Endometrial microvascular endothelial cells (primary cell): Measurements from ENCODE around the gene MARCHF6. TPM values are rescaled to one million over a fixed set of nuclear protein-coding genes. Genes with fewer than 3 reads are reported as not detected.
"Not testable (repeated sequence)": the region's sequence is repeated elsewhere in the genome, so short reads cannot be mapped to it uniquely, and the experiment has no call there.

Source experiments
- in situ Hi-C: cut with HindIII; loops from 2 replicates; pipeline ENCODE4 v1.10.0; 2017; ENCODE audit warnings: low sequenced_read_pairs, low pct_unique_long_range_greater_than_20kb; ENCODE audit errors: inconsistent ontology term
- total RNA-seq: library from RNA; depleted of rRNA; stranded (reverse); fragments of >200 nt; gene quantifications from one replicate; pipeline ENCODE4 v1.2.3, GENCODE V29; 2015; ENCODE audit errors: inconsistent ontology term

MARCHF6 gene
- total RNA-seq, 1 donor from 2014 or later: 56.4 TPM

DNA sequence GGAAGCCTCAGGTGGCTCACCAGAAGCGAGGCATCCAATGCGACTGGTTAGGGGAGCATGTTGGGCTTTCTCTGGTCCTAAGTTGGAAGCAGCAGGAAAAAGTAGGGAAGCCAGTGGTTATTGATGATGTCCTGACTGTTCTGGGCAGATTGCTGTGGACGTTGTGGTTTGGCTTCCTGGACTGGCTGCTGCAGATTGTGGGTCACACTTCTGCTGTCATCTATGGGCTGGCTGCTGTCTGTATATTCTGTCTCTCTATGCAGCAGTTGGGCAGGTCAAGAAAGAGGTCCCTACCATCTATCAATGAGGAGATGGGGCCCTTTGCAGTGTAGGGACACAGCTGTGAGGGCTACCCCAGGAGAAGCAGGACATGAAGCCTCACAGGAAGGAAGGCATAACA lies 13.5 kb upstream of the MARCHF6 start:
- in situ Hi-C loops: no loop called here

DNA sequence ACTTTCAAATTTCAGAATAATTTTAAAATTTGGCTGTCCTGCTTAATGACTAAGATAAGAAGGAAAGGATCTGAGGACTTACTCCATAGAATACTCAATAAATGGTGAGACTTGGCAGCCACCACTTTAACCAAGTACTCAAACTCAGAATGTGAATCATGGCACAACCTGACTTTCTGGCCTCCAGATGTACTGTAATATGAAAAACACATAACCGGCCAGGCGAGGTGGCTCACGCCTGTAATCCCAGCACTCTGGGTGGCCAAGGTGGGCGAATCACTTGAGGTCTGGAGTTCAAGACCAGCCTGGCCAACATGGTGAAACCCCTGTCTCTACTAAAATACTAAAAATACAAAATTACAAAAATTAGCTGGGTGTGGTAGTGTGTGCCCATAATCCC lies 10.0 kb upstream of the MARCHF6 start:
- in situ Hi-C loops: no loop called here

DNA sequence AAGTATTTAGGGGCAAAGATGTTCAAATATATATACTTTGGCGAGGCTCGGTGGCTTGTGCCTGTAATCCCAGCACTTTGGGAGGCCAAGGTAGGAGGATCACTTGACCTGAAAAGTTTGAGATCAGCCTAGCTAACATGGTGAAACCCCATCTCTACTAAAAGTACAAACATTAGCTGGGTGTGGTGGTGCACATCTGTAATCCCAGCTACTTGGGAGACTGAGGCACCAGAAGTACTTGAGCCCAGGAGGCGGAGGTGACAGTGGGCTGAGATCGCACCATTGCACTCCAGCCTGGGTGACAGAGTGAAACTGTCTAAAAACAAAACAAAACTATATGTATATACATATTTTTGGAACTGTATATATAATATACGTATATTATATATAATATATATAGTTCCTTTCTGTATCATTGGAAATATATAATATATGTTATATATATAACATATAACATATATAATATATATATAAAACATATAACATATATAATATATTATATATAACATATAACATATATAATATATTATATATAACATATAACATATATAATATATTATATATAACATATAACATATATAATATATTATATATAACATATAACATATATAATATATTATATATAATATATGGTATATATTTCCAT lies 8.9 kb upstream of the MARCHF6 start:
- in situ Hi-C loops: not testable (repeated sequence)

DNA sequence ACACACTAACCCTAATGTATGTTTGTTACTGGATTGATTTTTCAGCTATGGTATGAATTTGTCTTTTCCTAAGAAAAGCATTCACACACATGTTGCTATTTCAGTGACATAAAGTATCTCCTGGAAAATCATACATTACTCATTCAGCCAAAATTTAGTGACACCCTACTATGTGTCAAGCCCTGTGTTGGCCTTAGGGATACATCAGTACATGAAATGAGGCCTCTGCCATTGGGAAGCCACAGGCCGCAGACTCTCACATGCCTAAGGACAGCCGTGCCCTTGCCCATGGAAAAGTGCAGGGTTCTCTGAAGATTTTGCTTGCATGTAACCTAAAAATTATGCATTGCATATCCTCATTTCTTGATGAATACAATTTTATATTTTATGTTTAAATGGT lies 5.2 kb upstream of the MARCHF6 start:
- in situ Hi-C loops: no loop called here

DNA sequence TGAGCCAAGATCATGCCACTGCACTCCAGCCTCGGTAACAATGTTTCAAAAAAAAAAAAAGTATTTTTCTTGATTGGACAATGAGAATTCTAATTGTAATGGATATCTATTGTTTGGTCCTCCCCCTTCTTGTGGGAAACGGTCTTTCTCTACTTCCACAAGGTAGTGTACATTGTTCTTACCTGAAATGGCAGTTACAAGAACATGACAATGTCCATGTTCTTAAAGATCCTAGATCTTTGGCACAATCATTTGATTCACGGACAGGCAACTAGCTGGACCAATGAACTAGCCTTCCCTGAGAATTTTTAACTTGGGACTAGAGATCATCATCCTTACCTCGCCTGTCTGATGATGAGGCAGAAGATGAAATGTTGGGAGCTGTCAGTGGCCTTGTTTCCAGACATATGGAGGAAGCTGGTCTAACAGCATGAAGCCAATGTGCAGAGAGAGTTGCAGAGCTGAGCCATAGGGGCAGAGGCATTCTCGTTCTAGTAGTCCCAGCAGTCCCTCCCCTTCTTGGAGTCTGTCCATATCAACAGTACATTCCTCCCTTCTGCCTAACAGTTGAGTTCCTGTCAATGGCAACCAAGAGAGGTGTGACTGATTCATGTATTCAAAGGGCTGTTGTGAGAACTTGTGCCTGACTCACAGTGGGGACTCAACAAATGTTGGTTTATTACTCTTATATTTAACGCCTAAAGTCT lies 2.1 kb upstream of the MARCHF6 start:
- in situ Hi-C loops: no loop called here

DNA sequence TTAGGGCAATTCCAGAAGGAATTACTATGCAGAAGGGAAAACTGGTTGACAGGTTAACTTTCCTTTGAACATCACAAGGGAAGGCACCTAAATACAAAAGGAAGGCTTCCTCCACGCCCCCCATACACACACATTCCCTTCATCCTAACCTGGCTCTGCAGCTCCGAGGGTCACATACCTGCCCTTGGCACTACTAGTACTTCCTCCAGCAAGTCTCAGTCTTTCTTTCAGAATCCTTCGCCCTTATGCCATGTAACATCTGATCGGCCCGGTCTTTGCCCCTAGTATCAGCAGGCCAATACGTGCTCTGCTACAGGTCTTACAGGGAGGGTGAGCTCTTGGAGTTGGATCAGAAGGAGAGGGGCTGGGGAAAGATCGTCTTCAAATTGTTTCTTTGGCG lies 1.6 kb upstream of the MARCHF6 start:
- in situ Hi-C loops: no loop called here

DNA sequence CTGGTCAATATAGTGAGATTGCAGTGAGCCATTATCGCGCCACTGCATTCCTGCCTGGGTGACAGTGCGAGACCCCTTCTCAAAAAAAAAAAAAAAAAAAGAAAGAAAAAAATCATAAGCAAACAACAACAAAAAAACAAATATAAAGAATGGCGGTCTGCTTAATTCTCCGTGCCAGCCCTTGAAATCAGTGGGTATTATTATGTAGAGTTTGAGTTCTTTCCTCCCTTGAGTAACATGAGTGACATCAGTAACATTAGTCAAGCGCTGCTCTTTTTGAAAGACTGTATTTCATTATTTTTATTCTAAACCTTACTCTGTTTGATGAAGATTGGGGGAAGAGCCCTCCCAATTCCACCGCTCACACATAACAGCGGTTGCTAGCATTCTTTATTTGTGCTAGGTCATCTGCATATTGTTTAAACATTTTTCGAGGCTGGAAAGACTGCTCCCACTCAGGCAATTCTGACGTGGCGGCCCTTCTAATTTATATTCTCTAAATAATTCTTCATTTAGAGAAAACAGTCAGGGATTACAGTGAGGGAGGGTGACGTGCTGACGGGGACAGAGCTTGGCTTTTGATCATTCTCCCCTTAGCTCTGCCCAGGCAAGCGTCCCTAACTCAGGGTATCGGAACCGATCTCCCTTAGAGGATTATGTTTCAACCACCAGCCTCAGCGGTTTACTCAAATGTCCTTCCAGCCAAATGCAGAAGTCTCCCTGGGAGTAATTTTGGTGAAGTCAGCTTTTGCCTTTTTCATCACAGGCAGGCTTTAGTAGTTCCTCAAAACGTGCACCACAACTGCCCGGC lies 860 bp upstream of the MARCHF6 start:
- in situ Hi-C loops: no loop called here

DNA sequence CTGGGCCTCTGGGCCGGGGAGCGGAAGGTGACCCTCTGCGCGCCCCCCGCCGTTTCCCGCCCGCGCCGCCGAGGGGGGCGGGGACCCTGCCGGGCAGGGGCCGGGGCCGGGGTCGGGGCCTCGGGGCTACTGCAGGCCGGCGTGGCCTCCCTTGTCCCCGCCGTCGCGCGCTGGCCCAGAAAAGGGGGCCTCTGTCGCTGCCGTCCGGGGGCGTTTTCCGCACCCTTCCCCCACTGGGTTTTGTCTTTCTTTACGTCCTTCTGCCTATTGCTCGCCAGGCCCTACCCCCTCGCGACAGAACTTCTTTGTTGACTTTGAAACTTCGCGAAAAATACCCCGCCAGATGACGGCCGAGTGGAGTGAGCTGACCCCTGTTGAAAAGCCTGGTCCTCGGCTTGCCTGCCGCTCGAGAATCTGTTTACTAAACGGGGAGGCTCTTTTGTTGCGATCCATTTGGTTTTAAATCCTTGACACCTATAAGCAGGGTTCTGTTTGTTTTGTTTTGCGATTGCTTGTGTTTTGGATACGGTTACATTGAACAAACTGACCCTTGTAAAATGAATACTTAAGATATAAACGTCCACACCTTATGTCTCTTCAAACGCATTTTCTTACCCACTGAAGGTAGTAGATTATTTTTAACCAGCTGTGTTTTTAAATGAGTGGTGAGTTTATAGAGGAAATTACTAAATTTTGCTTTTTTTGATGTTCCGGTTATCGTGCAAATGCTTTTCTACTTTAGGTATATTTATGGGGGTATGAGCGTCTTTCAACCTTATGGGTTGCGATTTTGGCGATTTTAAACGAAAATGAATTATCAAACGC lies 765 bp downstream of the MARCHF6 start:
- in situ Hi-C loops: no loop called here

DNA sequence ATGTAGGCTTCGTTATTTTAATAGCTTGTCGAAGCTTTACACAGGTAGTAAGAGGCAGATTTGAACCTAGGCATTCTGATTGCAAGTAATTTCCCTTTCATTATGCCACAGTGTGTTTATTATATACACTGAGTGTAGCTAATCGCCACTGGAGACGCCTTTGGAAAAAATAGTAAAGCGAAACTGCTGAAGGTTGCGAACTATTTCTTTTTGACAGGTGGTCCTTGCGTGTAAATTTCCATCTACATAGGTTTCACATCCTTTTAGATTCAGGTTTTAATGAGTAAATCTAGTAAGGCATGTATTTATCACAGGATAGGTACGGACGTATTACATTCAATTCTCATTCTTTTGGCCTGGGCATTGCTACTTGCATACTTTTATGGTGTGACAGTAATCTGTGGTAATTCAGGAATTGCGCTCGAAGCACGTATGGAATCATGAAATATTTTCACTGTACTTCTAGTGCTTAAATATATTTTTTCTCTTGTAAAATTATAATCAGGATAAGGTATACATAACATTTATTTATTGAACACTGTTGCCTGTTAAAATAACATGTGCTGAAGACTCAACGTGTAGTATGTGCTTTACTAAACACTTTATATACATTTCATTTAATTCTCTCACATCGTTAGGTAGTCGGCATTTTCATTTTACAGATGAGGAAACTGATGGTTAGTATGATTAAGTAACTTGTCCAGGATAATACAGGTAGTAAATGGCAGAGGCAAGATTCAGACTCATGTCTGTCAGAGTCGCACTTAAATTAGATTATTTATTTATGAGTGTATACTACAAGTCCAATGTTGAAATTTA lies 1.8 kb downstream of the MARCHF6 start:
- in situ Hi-C loops: no loop called here

DNA sequence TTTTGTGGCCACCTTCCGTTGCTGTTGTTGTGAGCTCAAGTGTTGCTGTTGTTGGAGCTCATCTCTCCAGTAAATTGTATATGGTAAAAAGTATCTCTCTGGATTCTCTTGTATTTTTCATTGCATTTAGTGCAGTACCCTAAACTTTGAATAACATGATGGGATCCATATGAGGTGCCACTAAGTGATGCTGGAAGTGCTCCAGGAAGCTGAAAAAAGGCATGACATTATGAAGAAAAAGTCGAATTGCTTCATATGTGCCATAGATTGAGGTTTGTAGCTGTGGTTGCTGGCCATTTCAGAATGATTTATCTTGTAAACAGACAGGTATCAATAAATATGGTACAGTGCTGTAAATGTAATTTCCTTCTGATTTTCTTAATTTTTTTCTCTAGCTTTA lies 5.5 kb downstream of the MARCHF6 start:
- in situ Hi-C loops: no loop called here

DNA sequence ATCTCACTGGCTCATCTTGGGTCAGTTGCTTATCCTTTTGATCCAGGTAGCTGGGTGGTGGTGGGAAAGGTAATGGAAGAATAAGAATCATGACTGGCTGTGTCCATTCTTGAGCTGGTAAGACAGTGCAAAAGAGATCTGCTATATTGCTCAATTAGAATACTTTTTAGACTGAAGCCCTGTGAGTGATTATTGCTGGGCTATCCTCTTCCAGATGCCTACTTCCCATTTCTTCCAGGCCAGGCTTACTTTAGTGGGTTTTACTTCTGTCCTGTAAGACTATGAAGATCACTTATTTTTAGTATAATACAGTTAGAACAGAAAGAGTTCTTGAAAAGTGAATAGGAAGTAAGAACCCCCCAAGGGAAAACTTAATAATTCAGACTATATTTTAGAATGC lies 7.2 kb downstream of the MARCHF6 start:
- in situ Hi-C loops: no loop called here

DNA sequence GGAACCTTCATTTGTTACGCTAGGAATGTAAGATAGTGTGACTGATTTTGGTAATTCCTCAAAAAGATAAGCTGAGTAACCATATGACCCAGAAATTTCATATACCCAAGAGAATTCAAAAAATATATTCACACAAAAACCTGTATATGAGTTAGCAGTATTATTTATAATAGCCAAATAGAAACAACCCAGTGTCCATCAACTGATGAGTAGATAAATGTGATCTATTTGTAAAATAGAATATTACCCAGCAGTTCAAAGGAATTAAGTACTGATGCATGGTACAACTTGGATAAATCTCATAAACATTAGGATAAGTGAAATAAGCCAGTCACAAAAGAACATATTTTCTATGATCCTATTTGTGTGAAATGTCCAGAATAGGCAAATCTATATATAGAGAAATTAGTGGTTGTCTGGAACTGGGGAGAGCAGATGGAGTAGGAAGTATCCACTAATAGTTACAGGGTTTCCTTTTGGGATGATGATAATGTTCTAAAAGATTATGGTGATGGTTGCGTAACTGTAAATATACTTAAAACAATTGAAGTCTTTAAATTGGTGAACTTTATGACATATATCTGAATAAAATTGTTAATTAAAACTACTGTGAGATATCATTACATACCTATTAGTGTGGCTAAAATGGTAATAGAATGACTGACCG lies 10.2 kb downstream of the MARCHF6 start:
- in situ Hi-C loops: no loop called here

DNA sequence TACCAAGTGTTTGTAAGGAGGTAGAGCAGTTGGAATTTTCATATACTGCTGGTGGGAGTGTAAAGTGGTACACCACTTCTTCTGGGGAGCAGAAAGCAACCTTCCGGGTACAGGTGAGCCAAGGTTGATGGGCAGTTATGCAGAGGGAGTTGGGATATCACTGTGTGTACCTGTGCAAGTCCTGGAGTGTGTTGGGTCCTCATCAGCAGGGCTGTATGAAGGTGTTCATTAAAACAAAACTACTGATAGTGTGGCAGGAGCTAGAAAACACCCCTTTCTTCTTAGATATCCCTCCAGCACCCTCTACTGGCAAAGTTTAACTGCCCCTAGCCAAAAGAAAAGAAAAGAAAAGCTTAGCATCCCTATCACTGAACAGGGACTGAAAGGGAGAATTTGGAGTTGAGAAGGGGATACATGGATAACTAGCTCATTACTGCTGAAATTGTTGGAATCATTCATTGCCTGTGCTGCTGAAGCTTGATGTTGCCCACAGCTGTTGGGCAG lies 10.7 kb downstream of the MARCHF6 start:
- in situ Hi-C loops: no loop called here

DNA sequence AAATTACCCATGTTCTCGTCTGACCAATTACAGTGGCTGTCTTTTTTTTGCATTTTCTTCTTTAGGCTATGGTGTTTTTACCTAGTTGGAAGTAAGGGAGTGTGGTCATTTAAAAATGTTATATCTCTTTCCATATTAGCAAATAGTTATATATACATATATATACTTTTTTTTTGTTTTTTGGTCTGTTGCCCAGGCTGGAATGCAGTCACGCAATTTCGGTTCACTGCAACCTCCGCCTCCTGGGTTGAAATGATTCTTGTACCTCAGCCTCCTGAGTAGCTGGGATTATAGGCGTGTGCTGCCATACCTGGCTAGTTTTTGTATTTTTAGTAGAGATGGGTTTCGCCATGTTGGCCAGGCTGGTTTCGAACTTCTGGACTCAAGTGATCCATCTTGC lies 12.3 kb downstream of the MARCHF6 start:
- in situ Hi-C loops: no loop called here

DNA sequence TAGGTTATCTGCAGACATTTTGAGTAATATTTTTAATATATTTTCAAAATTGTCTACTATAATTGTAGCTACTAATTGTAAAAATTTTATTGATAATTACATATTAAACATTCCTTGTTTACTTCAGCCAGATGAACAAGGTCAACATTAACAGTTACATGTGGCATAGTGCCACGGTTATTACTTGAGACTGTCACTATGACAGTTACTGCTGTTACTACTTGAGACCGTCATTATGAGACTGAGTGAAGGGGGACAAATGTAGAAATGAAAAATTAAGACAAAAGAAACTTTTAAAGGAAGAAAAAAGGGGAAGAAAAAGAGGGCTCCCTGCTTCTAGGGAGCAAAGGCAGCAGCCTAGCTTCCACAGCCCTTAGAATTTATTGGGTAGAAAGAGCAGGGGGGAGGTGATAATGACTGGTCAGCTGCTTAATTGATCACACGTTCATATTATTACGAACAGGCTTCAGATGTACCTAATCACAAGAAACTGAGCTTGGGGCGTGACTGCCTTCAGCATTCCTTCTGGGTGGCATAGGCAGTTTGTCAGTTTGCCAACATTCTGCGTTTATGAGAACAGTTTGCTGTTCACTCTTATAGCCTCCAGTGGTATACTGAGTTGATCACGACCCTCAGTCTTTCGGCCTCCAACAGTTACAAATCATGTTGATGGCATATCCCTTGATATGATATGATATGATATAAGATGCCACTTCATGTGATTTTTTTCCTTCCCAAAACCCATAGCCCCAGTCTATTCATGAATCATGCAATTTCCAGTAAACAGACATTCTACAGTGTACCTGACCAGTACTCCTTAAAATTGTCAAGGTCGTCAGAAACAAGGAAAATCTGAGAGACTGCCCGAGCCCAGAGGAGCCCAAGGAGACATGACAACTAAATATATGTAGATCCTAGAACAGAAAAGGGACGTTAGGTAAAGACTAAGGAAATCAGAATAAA lies 13.1 kb downstream of the MARCHF6 start:
- in situ Hi-C loops: no loop called here

DNA sequence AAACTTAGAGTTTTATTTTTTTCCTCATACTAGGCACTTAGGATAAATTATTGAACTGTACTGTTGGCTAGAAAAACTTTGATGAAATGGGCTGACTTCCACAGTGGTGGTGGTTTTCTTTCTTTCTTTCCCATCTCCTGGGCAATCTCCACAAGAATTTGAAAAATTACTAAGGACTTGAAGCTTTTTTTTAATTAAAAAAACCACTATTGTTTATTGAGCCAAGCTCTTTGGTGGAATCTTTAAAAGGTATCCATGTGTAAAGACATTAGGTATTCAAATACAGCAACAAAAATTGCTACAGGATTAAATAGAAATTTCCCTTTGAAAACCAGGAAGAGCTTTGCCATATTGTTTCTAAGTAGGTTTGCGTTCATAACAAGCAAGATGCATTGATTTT lies 14.1 kb downstream of the MARCHF6 start:
- in situ Hi-C loops: no loop called here

DNA sequence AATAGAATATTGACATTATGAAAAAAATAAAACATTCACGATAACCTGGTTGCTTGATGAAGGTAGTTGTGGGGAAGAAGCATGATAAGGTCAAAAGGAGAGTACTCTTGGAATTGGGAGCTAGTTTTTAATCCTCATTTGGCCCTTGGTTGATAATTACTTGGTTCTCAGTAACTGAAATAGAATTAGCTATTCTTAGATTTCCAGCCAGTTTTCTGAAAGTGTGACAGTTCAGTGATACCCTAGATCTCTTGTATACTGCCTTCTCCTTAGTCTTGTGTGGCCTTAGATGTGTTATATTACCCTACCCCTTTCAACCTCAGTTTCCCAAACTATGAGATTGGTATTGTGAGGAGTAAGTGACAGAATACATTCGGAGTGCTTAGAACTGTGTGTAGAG lies 17.4 kb downstream of the MARCHF6 start:
- in situ Hi-C loops: no loop called here
